B cell (primary cell): ENCODE measurements around the gene MYOM3. TPM values are rescaled to one million over a fixed set of nuclear protein-coding genes. Genes with fewer than 3 reads are reported as not detected.

Experiments
- ATAC-seq: fragments of 200-7000 bp; cut with Tn5 transposase; one replicate; pipeline ENCODE4 v1.10.0; 2021; ENCODE audit warnings: low read depth, mild to moderate bottlenecking, moderate number of reproducible peaks, moderate library complexity
- CTCF ChIA-PET: fragments of 350-600 bp; sonication (Branson Sonifier 250); formaldehyde crosslinking; loops from one replicate; lab custom pipeline; 2021; ENCODE audit warnings: antibody characterized with exemption, inconsistent platforms; lab: Charles Lee
- POLR2A ChIA-PET: fragments of 350-600 bp; sonication (Branson Sonifier 250); formaldehyde crosslinking; loops from one replicate; lab custom pipeline; 2021; ENCODE audit warnings: antibody characterized with exemption; lab: Charles Lee
- DNase-seq: peaks from one replicate; pipeline ENCODE4 v3.0.0; 2013
- H2AFZ ChIP-seq: 2 replicates; pipeline ENCODE4 v1.6.1; 2012; ENCODE audit warnings: mild to moderate bottlenecking, low read depth, low read length; ENCODE audit not compliant: insufficient read depth, poor library complexity, severe bottlenecking
- H3K27ac ChIP-seq, 2 donors: 1 replicate in 1 of 2; 2 replicates in 1 of 2; pipeline ENCODE4 v1.5.1; 2012 to 2013; ENCODE audit warnings: low read length in 2 of 2, mild to moderate bottlenecking in 2 of 2, moderate library complexity in 1 of 2
- H3K27me3 ChIP-seq, 4 experiments: fragments of 200-600 bp in 1 of 4; sonication (generic) in 1 of 4; replicated peaks in 1 of 4; 1 replicate in 2 of 4; 2 replicates in 2 of 4; pipeline versions ENCODE4 v1.6.1 to v1.7.0; 2013 to 2016; ENCODE audit warnings: low read length in 3 of 4, mild to moderate bottlenecking in 2 of 4, mixed read lengths in 1 of 4, moderate library complexity in 1 of 4; ENCODE audit not compliant: insufficient read depth in 4 of 4, control insufficient read depth in 3 of 4; ENCODE audit errors: control extremely low read depth in 1 of 4
- H3K36me3 ChIP-seq, 2 experiments: replicated peaks in 1 of 2; 1 replicate in 1 of 2; 2 replicates in 1 of 2; pipeline versions ENCODE4 v1.6.1 to v1.7.1; 2013; ENCODE audit warnings: low read length in 1 of 2; ENCODE audit not compliant: insufficient read depth in 2 of 2, control insufficient read depth in 1 of 2; ENCODE audit errors: control extremely low read depth in 1 of 2, extremely low read depth in 1 of 2
- H3K4me1 ChIP-seq, 2 donors: fragments of 200-600 bp in 1 of 2; sonication (generic) in 1 of 2; 1 replicate in 1 of 2; 2 replicates in 1 of 2; pipeline versions ENCODE4 v1.5.1 to v1.6.1; 2013 to 2017; ENCODE audit warnings: low read length in 2 of 2; ENCODE audit not compliant: control insufficient read depth in 2 of 2, insufficient read depth in 2 of 2
- H3K4me2 ChIP-seq: replicated peaks from 2 replicates; pipeline ENCODE3; 2012; ENCODE audit warnings: mild to moderate bottlenecking, low read depth, low read length; ENCODE audit not compliant: poor library complexity, severe bottlenecking
- H3K4me3 ChIP-seq, 5 experiments: fragments of 200-600 bp in 1 of 5; sonication (generic) in 1 of 5; 1 replicate in 3 of 5; 2 replicates in 2 of 5; pipeline versions ENCODE4 v1.5.1 to v1.7.0; 2011 to 2016; ENCODE audit warnings: low read length in 4 of 5, mild to moderate bottlenecking in 4 of 5, low read depth in 2 of 5, control low read depth in 1 of 5, moderate library complexity in 1 of 5; ENCODE audit not compliant: insufficient read depth in 1 of 5; ENCODE audit errors: control extremely low read depth in 1 of 5, extremely low read depth in 1 of 5
- H3K79me2 ChIP-seq: fragments of 200-600 bp; sonication (generic); one replicate; pipeline ENCODE4 v1.6.0; 2016; ENCODE audit warnings: low read length; ENCODE audit not compliant: control insufficient read depth, insufficient read depth
- H3K9ac ChIP-seq: fragments of 200-600 bp; sonication (generic); 2 replicates; pipeline ENCODE4 v1.6.1; 2017; ENCODE audit warnings: mild to moderate bottlenecking, low read length, moderate library complexity
- H3K9me3 ChIP-seq, 3 donors: one replicate each; pipeline versions ENCODE4 v1.6.1 to v1.7.1; 2013; ENCODE audit warnings: low read length in 2 of 3; ENCODE audit not compliant: control insufficient read depth in 2 of 3, insufficient read depth in 1 of 3; ENCODE audit errors: control extremely low read depth in 1 of 3
- H4K20me1 ChIP-seq: 2 replicates; pipeline ENCODE4 v1.6.0; 2012; ENCODE audit warnings: mild to moderate bottlenecking, low read length; ENCODE audit not compliant: insufficient read depth, control insufficient read depth, poor library complexity, severe bottlenecking
- H3K27ac Mint-ChIP-seq: one replicate; pipeline ENCODE4 v1.8.0; 2021; ENCODE audit warnings: mixed read lengths
- H3K27me3 Mint-ChIP-seq: one replicate; pipeline ENCODE4 v1.8.0; 2021; ENCODE audit warnings: mixed read lengths
- H3K4me1 Mint-ChIP-seq: one replicate; pipeline ENCODE4 v1.8.0; 2021; ENCODE audit warnings: mixed read lengths
- H3K4me3 Mint-ChIP-seq: one replicate; pipeline ENCODE4 v1.8.0; 2021; ENCODE audit warnings: mixed read lengths
- H3K9me3 Mint-ChIP-seq: one replicate; pipeline ENCODE4 v1.8.0; 2022; ENCODE audit warnings: mixed read lengths; ENCODE audit not compliant: insufficient read depth
- CTCF ChIP-seq: fragments of 200-600 bp; IDR thresholded peaks from one replicate; pipeline ENCODE4 v1.8.0; 2022; ENCODE audit warnings: antibody characterized with exemption, mild to moderate bottlenecking
- EZH2 ChIP-seq: IDR thresholded peaks from 2 replicates; pipeline ENCODE4 v1.6.1; 2012; ENCODE audit warnings: borderline replicate concordance, low read depth, mild to moderate bottlenecking, moderate library complexity, low read length; ENCODE audit not compliant: insufficient read depth, poor library complexity, severe bottlenecking
- WGBS: methylation state at CpG from one replicate; pipeline ENCODE4 v1.1.5; 2013; ENCODE audit warnings: missing lambda C conversion rate; ENCODE audit not compliant: insufficient coverage; 5-methylcytosine and 5-hydroxymethylcytosine counted together
- intact Hi-C: fragments of 100-400 bp; cut with micrococcal nuclease; formaldehyde crosslinking; loops from one replicate; pipeline ENCODE4 v1.10.0; 2022
- polyA plus RNA-seq: library from polyadenylated mRNA; depleted of rRNA; stranded (reverse); fragments of >200 nt; gene quantifications from 2 replicates; pipeline ENCODE4 v1.2.3, GENCODE V29; 2012
- total RNA-seq, 2 donors: library from RNA; stranded (reverse); fragments of 120-200 nt in 1 of 2; gene quantifications; 1 replicate in 1 of 2; 2 replicates in 1 of 2; pipeline versions ENCODE4 v1.2.3 to v1.2.4, GENCODE V29; 2013 to 2022

Gene MYOM3
- total and polyA plus RNA-seq, 2 donors (not counting 1 experiment from before 2014, with no cell fraction given), result not detected

DNA sequence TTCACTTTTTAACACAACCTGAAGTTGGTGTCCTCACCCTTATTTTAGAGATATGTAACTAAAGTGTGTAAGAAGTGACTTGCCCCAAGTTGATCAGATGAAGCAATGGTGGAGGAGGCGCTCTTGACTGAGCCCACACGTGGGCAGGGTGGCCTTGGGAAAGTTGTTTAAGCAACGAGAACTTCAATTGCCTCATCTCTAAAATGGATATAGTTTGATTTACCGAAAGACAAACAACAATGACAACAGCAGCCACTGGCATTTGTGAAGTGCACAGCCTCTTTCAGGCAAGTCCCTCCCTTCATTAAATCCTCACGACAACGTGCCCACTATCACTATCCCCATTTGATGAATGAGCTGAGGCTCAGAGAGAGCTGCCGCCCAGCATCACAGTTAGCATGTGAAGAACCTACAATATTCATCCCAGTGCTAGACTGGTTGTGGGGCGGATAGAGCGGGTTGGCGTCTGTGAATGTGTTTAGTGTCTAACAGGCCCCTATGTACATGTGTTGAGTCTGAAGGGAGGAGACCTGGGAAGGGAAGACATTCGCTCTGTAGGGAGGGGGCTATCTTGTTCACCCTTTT is 28.0 kb upstream of the MYOM3 start:
- Histone ChIP-seq H3K27me3 (no peaks in the 10 kb centered on the region), H3K4me2 (no peak overlapping the region), H3K4me1 (no peaks in the 10 kb centered on the region), H3K79me2 (no peaks in the 10 kb centered on the region), H3K27ac (no peak overlapping the region), H3K9me3 (peaks cover 0 to 3% (median 0%) of the 10 kb centered on the region in 3 donors), H3K9ac (no peak overlapping the region), H4K20me1 (no peaks in the 10 kb centered on the region), H3K36me3 (no peaks in the 10 kb centered on the region), H3K4me3 (no peak overlapping the region), H2AFZ (no peak overlapping the region)
- WGBS, result 97% methylated on average over 6 of the region's 11 CpGs
- no peak overlapping the region for H3K27ac Mint-ChIP-seq
- intact Hi-C loops, result no loop called here
- no peak for DNase-seq
- POLR2A ChIA-PET, result no interaction called here
- H3K9me3 Mint-ChIP-seq, result no peaks in the 10 kb centered on the region
- CTCF ChIA-PET, result interaction anchor here (0.9 kb wide), 1 partner anchor 8 kb away, joined by 3 read pairs; no protein-coding TSS in a partner anchor
- H3K4me3 Mint-ChIP-seq, result no peak overlapping the region
- H3K4me1 Mint-ChIP-seq, result peaks cover 4% of the 10 kb centered on the region
- peaks cover 8% of the 10 kb centered on the region for H3K27me3 Mint-ChIP-seq
- ATAC-seq, result no peak
- TF ChIP-seq EZH2, result no peak
- TF ChIP-seq CTCF, result no peak

DNA sequence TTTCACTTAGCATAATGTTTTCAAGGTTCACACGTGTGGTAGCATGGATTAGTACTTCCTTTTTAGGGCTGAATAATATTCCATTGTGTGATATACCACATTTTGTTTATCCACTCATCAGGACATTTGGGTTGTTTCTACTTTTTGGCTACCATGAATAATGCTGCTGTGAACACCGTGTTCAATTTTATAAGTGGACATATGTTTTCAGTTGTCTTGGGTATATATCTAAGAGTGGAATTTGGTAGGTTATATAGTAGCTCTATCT is 27.2 kb upstream of the MYOM3 start:
- no peaks in the 10 kb centered on the region for H3K79me2 ChIP-seq
- intact Hi-C loops, result no loop called here
- CTCF ChIA-PET, result interaction anchor here (0.9 kb wide), 1 partner anchor 9 kb away, joined by 3 read pairs; no protein-coding TSS in a partner anchor

More for the DNA sequence above, 27.2 kb upstream of the MYOM3 start:
- no peak for DNase-seq
- no peak overlapping the region for H3K27ac ChIP-seq
- TF ChIP-seq EZH2 (no peak), CTCF (no peak)
- ATAC-seq, result no peak
- no peaks in the 10 kb centered on the region for H3K27me3 ChIP-seq
- Mint-ChIP-seq H3K9me3 (no peaks in the 10 kb centered on the region), H3K4me3 (no peak overlapping the region), H3K4me1 (peaks cover 2% of the 10 kb centered on the region), H3K27me3 (peaks cover 6% of the 10 kb centered on the region), H3K27ac (no peak overlapping the region)
- POLR2A ChIA-PET, result no interaction called here
- peaks cover 0 to 3% (median 0%) of the 10 kb centered on the region in 3 donors for H3K9me3 ChIP-seq
- H2AFZ ChIP-seq, result no peak overlapping the region
- no peak overlapping the region for H3K4me2 ChIP-seq
- H3K4me3 ChIP-seq, result no peak overlapping the region
- H3K4me1 ChIP-seq, result no peaks in the 10 kb centered on the region
- H3K36me3 ChIP-seq, result no peaks in the 10 kb centered on the region
- H3K9ac ChIP-seq, result no peak overlapping the region
- WGBS, result no CpG with 5 or more reads among the region's 2 CpGs
- H4K20me1 ChIP-seq, result no peaks in the 10 kb centered on the region
